HG03095 (cell line): ENCODE results near the gene MYO1C.
"Not testable (repeated sequence)": the region's sequence is repeated elsewhere in the genome, so short reads cannot be mapped to it uniquely, and the experiment has no call there.

ENCODE experiments used
- ATAC-seq: cut with Tn5 transposase; IDR thresholded peaks from one replicate; pipeline ENCODE4 v1.9.1; 2021; ENCODE audit warnings: moderate library complexity; ENCODE audit not compliant: unreplicated experiment

The MYO1C gene

DNA sequence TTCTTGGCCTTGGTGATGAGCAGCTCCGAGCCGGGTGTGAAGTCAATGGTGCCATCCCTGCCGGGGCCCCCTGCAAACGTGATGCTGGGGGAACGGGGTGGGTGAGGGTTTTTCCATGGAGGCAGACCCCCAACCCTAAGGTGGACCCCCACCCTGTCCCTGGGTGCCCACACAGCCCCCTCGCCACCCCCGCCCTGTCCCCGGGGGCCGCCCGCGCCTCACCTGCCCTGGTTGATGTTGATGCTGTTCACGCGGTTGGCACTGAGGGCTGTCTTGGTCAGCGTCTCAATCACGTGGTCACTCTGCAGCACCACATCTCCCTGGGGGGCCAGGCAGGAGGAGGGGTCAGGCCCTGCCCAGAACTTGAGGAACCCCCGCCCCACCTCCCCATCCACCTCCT is 25.2 kb downstream of the MYO1C start:
- no peak for ATAC-seq

DNA sequence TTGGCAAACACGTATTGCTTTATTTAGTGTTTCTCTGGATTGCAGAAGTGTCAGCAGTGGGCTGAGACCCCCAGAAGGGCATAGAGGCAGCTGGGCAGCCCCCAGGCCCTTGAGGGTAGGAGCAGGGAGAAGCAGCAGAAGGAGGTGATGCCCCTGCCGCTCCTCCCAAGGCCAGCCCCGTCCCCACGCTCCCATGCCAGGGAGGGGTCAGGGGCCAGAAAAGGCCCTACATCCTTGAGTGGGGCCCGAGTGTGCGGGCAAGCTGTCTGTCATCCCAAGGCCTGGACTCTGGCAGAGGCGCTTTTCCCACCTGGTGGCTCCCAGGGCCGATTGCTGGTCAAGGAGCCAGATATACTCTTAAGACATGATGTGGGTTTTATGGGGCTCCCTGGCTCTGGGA is 28.3 kb downstream of the MYO1C start:
- ATAC-seq, result no peak

DNA sequence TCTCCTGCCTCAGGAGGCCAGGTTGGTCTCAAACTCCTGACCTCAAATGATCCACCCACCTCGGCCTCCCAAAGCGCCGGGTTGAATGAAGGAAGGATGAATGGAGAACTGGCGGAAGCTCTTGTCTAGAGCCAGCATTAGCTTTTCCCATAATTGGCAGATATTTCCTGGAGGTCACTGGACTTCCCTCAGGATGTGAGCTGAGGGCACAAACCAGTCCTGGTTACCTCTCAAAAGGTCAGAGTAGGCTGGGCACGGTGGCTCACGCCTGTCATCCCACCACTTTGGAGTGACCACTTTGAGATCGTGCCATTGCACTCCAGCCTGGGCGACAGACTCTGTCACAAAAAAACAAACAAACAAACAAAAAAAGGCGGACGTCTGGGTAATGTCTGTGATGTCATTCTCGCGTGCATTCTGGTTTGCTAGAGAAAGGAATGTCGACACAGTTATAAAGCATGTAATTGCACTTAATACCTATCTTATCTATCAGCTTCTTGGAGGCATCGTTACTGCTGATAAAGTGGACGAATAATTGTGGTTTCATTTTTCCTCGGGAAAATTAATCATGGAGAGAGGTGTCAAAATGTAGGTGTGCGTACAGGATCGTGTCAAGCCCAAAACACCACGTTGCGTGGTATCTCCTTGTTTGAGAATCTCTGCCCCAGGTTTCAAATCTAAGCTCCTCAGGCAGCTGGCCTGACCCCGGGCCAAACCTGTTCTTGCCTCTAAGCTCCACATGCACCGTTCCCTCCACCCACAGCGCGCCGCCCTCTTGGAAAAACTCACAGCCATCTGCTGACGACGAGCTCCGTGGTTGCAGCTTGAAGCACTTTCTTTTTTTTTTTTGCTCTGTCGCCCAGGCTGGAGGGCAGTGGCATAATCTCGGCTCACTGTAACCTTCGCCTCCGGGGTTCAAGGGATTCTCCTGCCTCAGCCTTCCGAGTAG is 30.0 kb downstream of the MYO1C start:
- ATAC-seq, result no peak

DNA sequence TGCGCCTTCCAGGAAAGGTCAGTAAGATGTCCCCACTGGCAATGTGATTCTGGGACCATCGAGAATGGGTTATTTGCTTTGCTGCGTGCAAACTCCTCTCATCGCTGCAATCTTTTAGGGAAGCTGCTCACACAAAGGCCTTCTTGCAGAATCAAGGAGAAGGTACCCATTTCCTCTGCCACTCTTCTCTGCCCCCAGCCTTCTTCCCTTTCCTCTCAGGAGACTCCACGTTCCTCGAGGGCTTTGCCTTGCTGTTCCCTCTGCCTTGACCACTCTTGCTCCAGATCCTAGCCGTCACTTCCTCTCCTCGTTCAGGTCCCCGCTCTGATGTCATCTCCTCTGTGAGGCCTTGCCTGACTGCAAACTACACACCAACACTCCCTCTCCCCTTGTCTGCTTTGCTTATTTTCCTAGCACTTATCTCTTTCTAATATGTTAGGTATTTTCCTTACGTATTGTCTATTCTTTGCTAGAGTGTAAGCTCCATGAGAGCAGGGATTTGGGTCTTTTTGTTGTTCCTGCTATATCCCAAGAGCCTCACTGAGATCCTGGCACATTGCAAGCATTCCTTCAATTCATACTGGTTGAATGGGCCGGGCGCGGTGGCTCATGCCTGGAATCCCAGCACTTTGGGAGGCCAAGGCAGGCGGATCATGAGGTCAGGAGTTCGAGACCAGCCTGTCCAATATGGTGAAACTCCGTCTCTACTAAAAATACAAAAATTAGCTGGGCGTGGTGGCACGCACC is 31.1 kb downstream of the MYO1C start:
- ATAC-seq, result no peak

DNA sequence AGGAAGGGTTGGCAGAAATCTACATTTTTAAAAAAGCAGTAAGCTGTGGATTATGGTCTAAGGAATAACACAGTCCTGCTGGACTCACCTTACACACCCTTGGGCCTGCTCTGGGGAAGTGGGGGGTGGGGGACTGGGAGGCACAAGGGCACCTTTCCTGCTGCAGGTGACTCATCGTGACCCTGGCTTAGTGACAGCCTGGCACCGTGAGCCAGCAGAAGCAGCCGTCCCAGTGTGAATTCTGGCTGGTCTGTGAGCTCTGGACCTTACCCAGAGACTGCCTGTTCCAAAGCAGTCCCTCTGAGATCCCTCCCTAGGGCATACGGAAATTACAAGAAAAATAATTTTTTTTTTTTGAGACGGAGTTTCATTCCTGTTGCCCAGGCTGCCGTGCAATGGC is 32.3 kb downstream of the MYO1C start:
- ATAC-seq, result no peak

DNA sequence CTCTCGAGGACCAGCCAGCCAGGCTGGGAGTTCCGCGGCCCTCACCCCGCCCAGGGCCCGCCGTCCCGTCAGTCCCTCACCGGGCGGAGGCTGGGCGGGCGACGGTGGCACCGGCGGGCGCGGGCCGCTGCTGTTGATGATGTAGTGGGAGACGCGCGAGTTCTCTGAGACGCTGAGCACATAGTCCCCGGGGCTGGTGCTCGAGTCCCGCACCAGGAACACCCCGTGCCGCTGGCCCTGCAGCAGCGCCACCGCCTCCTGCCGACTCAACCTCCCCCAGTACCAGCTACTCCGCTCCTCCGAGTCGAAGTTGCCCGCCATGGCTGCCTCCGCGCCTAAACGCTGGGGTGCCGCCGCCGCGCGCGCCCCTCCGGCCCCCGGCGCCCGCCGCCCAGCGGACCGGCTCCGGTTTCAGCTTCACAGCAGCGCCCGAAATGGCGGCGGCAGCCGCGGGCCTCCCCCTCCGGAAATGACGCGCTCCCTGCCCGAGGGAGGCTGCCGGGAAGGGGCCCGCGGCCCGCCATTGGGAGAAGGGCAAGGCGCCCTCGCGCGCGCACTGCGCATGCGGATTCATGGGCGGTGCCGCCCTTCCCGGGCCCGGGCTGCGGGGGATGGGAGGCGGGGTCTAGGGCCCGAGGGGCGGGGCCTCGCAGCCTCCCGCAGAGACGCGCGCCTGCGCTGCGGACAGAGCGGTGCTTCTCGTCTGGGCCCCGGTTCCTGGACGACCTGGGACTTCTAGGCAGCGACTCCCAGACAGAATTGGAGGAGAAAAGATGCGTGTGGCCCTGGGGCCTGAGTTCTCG is 36.5 kb downstream of the MYO1C start, which contains the start of gene CRK:
Gene CRK, minus strand, starts transcription at position 436 of the 803 bp plus-strand sequence. Its CDS starts 115 bp downstream, at position 321.
- ATAC-seq, result peak; percentile 75

DNA sequence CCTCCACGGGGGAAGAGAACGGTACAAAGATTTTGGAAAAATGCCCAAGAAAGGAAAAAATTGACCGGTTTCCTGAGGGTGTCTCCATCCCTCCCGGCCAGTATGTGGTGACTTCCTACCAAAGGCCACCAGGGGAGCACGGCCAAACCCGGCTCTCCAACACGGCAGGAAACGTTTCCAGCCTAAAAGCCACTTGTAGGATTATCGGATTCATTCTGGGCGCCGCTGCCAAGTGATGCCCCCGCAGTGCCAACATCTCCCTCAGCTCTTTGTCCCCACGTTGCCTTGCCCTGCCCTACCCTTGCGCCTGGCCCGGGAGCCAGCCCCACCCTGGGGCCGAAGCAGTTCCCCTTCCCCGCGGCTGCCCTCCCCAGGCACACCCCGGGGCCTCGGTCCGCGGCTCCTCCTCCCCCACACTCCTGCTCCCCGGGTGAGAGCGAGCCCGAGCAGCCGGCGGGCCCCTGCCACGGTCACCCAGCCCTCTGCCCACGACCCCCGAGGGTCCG is 37.1 kb downstream of the MYO1C start:
- ATAC-seq, result peak; percentile 33

DNA sequence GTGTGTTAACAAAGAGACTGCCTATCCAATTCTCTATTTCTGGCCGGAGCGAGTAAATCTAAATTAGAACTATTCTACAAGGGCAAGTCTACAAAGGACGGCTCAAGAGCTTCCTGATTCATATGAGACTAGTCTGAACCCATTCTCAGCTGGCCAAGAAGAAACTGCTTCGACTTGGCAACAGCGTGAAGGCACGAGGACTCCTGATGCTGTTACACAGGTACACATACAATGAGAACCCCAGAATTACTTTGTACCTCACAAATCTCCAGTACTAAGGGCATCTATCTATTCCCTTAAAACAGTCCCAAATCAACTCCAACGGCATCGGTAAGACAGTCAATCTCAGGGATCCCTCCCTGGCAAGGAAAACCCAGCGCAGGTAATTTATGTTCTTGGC is 37.9 kb downstream of the MYO1C start:
- no peak for ATAC-seq

DNA sequence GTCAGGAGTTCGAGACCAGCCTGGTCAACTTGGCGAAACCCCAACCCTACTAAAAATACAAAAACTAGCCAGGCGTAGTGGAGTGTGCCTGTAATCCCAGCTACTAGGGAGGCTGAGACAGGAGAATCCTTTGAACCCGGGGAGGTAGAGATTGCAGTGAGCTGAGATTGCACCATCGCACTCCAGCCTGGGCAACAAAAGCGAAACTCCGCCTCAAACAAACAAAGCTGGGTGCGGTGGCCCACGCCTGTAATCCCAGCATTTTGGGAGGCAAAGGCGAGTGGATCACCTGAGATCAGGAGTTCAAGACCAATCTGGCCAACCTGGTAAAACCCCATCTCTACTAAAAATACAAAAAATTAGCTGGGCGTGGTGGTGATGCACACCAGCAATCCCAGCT is 38.8 kb downstream of the MYO1C start:
- ATAC-seq, result not testable (repeated sequence)

DNA sequence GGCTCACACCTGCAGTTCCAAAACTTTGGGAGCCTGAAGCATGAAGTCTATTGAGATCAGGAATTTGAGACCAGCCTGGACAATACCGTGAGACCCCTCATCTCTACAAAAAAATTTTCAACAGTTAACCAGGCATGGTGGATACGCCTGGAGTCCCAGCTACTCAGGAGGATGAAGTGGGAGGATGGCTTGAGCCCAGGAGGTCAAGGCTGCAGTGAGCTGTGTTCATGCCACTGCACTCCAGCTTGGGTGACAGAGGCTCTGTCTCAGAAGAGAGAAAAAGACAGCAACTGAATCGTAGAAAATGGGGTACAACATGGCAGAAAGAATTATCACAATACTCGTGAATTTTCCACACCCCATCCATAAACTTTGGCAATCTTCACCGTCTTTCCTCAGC is 39.6 kb downstream of the MYO1C start:
- ATAC-seq, result no peak

DNA sequence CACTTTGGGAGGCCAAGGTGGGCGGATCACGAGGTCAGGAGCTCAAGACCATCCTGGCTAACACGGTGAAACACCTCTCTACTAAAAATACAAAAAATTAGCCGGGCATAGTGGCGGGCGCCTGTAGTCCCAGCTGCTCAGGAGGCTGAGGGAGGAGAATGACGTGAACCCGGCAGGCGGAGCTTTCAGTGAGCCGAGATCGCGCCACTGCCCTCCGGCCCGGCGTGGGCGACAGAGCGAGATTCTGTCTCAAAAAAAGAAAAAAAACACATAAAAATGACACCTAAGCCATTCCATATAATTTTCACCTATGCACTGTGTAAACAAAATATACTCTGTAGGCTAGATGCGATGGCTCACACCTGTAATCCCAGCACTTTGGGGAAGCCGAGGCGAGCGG is 42.2 kb downstream of the MYO1C start:
- ATAC-seq, result not testable (repeated sequence)

DNA sequence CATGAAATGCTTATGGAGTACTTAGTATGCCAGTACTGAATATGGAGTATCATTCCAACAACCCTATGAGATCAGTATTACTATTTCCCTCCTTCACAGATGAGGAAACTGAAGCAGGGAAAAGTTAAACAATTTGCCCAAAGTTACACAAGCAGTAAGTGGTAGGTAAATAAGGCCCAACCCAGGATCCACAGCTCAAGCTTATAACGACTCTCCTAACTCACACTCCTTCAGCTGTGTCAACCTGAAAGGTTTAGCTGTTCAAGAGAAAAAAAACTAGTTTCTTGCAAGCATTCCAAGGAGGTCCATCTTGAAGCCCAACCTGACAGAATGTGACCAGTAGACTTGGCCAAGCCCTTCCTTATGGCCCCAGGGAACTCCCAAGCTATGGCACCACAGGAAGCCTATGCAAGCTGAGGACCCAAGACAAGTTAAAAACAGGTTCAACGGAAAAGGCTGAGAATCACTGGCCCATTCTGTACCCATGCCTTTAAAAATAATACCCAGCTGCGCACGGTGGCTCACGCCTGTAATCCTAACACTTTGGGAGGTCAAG is 43.0 kb downstream of the MYO1C start:
- no peak for ATAC-seq

DNA sequence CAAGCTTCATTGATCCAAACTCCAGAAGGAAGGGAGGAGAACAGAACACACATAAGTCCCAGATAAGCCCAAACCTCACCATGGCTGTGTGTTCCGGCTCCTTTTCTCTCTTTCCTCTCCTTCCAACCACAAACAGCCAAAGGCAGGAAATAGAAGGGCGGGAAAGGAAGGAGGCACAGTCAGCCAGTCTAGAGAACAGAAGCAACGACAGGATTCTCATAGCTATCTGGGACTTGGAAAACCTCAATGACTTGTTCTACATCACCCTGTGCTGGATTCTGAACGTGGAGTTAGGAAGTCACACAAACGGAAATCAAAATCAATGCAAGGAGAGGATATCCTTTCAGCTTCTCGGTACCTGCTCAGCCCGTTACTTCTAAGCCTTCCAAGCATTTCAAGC is 45.4 kb downstream of the MYO1C start:
- no peak for ATAC-seq

DNA sequence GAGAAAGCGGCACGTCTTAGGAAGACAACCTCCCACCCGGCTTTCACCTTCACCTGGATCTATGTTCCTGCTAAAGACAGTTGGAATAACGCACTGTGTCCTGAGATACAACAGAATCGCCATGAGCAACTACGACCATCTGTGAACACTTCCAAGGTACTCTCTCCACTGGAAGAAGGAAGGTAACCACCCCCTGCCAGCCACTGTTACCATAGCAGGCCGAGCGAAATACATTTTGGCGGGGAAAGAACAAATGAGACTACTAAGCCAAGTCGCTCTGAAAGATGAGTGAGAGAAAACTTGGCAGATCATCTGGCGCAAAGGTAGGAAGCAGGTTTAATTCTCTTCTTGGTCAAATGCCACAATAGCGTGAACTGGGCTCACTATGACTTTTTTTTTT is 46.3 kb downstream of the MYO1C start:
- ATAC-seq, result no peak

DNA sequence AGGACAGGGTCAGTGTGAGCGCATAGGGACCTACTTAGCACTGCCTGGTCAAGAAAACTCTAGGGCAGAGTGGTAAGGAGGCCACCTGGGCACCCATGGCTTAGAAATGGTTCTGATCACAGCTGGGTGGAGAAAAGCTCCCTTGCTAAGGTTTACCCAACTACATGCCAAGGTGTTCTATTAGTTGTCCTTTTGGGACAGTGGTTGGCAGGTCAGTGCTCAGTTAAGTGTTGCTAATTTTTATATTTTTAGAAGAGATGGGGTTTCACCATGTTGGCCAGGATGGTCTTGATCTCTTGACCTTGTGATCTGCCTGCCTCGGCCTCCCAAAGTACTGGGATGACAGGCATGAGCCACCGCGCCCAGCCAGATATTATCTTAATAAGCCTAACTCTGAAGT is 46.8 kb downstream of the MYO1C start:
- not testable (repeated sequence) for ATAC-seq

DNA sequence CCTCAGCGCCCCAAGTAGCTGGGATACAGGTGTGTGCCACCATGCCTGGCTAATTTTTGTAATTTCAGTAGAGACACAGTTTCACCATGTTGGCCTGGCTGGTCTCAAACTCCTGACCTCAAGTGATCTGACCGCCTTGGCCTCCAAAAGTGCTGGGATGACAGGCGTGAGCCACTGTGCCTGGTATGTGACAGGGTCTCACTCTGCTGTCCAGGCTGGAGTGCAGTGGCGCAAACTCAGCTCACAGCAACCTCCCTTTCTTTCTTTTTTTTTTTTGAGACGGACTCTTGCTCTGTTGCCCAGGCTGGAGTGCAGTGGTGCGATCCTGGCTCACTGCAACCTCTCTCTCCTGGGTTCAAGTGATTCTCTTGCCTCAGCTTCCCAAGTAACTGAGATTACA is 49.8 kb downstream of the MYO1C start:
- not testable (repeated sequence) for ATAC-seq

DNA sequence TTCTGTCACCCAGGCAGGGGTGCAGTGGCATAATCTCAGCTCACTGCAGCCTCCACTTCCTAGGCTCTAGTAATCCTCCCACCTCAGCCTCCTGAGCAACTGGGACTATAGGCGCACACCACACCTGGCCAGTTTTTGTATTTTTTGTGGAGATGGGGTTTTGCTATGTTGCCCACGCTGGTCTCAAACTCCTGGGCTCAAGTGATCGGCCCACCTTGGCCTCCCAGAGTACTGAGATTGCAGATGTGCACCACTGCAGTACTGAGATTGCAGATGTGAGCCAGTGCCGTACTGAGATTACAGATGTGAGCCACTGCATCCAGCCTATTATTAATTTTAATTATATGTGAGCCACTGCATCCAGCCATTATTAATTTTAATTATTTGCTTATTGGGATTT is 50.3 kb downstream of the MYO1C start:
- ATAC-seq, result no peak

DNA sequence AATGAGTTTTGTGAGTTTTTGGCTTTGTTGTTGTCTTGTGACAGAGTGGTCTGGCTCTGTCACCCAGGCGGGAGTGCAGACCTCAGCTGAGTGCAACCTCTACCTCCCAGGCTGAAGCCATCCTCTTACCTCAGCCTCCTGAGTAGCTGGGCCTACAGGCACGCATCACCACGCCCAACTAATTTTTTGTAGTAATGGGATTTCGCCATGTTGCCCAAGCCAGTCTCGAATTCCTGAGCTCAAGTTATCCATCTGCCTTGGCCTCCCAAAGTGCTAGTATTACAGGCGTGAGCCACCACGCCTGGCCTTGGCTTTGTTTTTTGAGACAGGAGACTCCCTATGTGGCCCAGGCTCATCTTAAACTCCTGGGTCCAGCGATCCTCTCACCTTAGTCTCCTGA is 51.6 kb downstream of the MYO1C start:
- no peak for ATAC-seq

DNA sequence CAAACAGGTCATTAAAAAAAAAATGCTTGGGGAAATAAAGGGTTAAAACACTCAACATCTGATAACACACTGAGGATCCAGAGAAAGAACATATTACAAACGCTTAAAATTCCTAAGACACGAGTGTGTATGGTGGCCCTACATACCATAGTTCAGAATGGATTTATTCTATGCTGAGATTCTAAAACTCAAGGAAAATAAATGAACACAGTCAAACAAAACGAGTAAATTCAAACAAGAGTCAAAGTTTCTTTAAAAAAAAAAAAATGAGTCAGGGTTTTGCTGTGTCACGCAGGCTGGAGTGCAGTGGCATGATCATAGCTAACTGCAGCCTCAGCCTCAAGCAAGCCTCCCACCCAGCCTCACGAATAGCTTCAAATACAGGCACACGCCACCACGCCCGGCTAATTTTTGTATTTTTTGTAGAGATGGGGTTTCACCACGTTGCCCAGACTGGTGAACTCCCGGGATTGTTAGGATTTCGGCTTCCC is 53.8 kb downstream of the MYO1C start:
- ATAC-seq, result no peak

DNA sequence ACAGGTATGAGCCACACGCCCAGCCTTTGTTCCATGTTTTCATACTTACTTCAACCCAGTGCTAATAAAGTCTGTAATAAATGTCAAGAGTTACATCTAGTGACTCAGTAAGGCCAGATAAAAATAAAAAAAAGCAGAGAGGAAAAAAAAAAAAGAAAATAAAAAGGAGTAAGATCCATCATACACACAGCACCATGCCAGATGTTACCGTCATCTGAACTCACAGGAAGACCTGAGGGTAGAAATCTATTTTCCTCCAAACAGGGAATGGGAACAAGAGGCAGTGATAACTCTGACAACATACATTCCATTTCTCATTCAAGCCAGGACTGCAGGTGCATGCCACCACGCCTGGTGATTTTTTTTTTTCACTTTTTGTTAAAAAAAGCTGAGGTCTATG is 57.2 kb downstream of the MYO1C start:
- no peak for ATAC-seq

DNA sequence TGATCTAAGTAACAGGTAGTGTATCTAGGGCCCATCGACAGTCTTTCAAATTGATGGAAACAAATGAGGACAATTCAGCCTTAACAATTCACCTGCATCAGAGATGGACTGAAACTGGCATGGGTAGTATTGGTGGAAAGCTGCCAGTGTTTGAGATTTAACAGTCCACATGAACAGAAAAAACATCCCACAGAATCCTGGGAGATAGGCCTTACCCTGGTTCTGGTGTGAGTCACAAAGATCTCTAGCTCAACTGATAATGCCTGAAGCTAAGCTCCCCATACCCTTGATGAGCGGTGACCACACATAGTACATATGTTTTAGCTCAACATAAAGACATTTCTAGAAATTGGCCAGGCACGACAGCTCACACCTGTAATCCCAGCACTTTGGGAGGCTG is 58.3 kb downstream of the MYO1C start:
- no peak for ATAC-seq
